Stimulated activated CD8-positive, alpha-beta memory T cell treated with anti-CD3 and anti-CD28 coated beads, Interleukin-15, amount 100 ng/mL, for 48 hours (primary cell): Measurements from ENCODE around the gene KLHL3.
"Not testable (repeated sequence)": the region's sequence is repeated elsewhere in the genome, so short reads cannot be mapped to it uniquely, and the experiment has no call there.

Source experiments
- DNase-seq, 2 donors: peaks; one replicate each; pipeline ENCODE4 v3.0.0-alpha.2; 2020; ENCODE audit warnings: low read depth in 2 of 2

KLHL3 gene

GRCh38 chr5:137668637-137669036, 67.3 kb downstream of the KLHL3 start:
- DNase-seq: no peak

- DNase-seq: no peak
Measured at GRCh38 chr5:137667341-137667740, 68.5 kb downstream of the KLHL3 start.

GRCh38 chr5:137666901-137667300, 69.0 kb downstream of the KLHL3 start:
- DNase-seq: no peak

GRCh38 chr5:137666461-137666850, 69.4 kb downstream of the KLHL3 start:
- DNase-seq: no peak

GRCh38 chr5:137665678-137666460, 70.0 kb downstream of the KLHL3 start:
- DNase-seq: peak; percentile 15 to 30

GRCh38 chr5:137660349-137660817, 75.5 kb downstream of the KLHL3 start:
- peak; percentile 46 to 50 for DNase-seq

- no peak for DNase-seq
Measured at GRCh38 chr5:137659209-137659608, 76.7 kb downstream of the KLHL3 start.

- DNase-seq: no peak
Measured at GRCh38 chr5:137658324-137658723, 77.6 kb downstream of the KLHL3 start.

- no peak for DNase-seq
Measured at GRCh38 chr5:137657073-137657472, 78.8 kb downstream of the KLHL3 start.

GRCh38 chr5:137656558-137656957, 79.3 kb downstream of the KLHL3 start:
- no peak for DNase-seq

- no peak for DNase-seq
Measured at GRCh38 chr5:137651022-137651421, 84.9 kb downstream of the KLHL3 start.

- no peak for DNase-seq
Measured at GRCh38 chr5:137649228-137649935, 86.5 kb downstream of the KLHL3 start.

GRCh38 chr5:137648361-137648760, 87.5 kb downstream of the KLHL3 start:
- no peak for DNase-seq

GRCh38 chr5:137647401-137647800, 88.5 kb downstream of the KLHL3 start:
- no peak for DNase-seq

GRCh38 chr5:137646761-137647160, 89.1 kb downstream of the KLHL3 start:
- DNase-seq: no peak

- not testable (repeated sequence) for DNase-seq
Measured at GRCh38 chr5:137643081-137643480, 92.8 kb downstream of the KLHL3 start.

- no peak for DNase-seq
Measured at GRCh38 chr5:137642091-137642490, 93.8 kb downstream of the KLHL3 start.

GRCh38 chr5:137641148-137641547, 94.7 kb downstream of the KLHL3 start:
- DNase-seq: no peak

- DNase-seq: no peak
Measured at GRCh38 chr5:137639645-137640044, 96.2 kb downstream of the KLHL3 start.

- no peak for DNase-seq
Measured at GRCh38 chr5:137638841-137639240, 97.0 kb downstream of the KLHL3 start.

GRCh38 chr5:137636830-137637714, 98.8 kb downstream of the KLHL3 start:
- DNase-seq: no peak

- no peak for DNase-seq
Measured at GRCh38 chr5:137636099-137636498, 99.8 kb downstream of the KLHL3 start.
